ENCODE measurements around the gene KIAA1217. TPM values are rescaled to one million over a fixed set of nuclear protein-coding genes. Genes with fewer than 3 reads are reported as not detected.

KIAA1217 gene
- total RNA-seq, 3 donors from 2014 or later, result 49.5 to 94.5 (median 63.9) TPM

- H3K4me1 ChIP-seq (ENCODE audit: low read depth), result no peaks in the 10 kb centered on the region
Measured at GRCh38 chr10:24246365-24246764, 37.4 kb downstream of the KIAA1217 start.

GRCh38 chr10:24247841-24248240, 38.9 kb downstream of the KIAA1217 start:
- intact Hi-C loops (cut with DNase I, micrococcal nuclease), result no loop called here
- DNase-seq, result no peak

More at GRCh38 chr10:24246365-24246764, 37.4 kb downstream of the KIAA1217 start:
- Histone ChIP-seq H3K9me3 (no peaks in the 10 kb centered on the region), H3K4me3 (no peak overlapping the region), H3K36me3 (ENCODE audit: low read depth) (no peaks in the 10 kb centered on the region)
- DNase-seq, result no peak
- TF ChIP-seq, protein P1, sequence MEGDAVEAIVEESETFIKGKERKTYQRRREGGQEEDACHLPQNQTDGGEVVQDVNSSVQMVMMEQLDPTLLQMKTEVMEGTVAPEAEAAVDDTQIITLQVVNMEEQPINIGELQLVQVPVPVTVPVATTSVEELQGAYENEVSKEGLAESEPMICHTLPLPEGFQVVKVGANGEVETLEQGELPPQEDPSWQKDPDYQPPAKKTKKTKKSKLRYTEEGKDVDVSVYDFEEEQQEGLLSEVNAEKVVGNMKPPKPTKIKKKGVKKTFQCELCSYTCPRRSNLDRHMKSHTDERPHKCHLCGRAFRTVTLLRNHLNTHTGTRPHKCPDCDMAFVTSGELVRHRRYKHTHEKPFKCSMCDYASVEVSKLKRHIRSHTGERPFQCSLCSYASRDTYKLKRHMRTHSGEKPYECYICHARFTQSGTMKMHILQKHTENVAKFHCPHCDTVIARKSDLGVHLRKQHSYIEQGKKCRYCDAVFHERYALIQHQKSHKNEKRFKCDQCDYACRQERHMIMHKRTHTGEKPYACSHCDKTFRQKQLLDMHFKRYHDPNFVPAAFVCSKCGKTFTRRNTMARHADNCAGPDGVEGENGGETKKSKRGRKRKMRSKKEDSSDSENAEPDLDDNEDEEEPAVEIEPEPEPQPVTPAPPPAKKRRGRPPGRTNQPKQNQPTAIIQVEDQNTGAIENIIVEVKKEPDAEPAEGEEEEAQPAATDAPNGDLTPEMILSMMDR (IDR thresholded peaks at IDR 0.05), result no peak
- no peak for ATAC-seq
- intact Hi-C loops (cut with DNase I, micrococcal nuclease), result no loop called here

DNA sequence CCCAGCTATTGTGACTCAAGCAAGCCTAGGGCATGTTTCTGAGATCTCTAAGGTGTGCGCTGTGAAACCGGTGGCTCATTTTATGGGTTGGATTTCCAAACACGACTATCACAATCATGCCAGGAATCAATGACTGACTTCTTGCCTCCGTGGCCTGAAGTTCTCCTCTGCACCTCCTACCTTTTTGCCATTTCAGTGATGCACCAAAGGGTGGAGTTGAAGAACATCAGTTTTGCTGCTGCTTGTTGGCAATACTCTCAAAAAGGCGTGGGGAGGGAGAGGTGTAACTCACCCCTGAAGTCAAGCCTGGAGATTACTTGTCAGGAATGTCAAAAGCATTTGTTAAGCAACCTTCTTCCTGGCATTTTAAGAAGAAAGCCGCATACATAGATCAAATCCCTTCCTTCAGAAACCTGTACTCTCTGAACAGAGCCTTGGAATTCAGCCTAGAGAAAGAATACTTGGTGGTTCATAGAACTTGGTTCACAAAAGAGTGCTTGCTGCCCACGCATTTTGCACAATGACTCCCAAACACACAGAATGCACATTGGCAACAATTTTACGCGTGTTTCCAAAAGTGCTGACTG, 41.0 kb downstream of the KIAA1217 start:
- Histone ChIP-seq H3K4me1 (ENCODE audit: low read depth) (no peaks in the 10 kb centered on the region), H3K4me3 (no peak overlapping the region), H3K36me3 (ENCODE audit: low read depth) (no peaks in the 10 kb centered on the region), H3K9me3 (no peaks in the 10 kb centered on the region)
- intact Hi-C loops (cut with DNase I, micrococcal nuclease), result no loop called here
- DNase-seq, result no peak
- no peak for ATAC-seq
- TF ChIP-seq, protein P1 (IDR thresholded peaks at IDR 0.05), result no peak

More at GRCh38 chr10:24247841-24248240, 38.9 kb downstream of the KIAA1217 start:
- Histone ChIP-seq H3K4me3 (no peak overlapping the region), H3K4me1 (ENCODE audit: low read depth) (no peaks in the 10 kb centered on the region), H3K9me3 (no peaks in the 10 kb centered on the region), H3K36me3 (ENCODE audit: low read depth) (no peaks in the 10 kb centered on the region)
- TF ChIP-seq, protein P1 (IDR thresholded peaks at IDR 0.05), result no peak
- ATAC-seq, result no peak

DNA sequence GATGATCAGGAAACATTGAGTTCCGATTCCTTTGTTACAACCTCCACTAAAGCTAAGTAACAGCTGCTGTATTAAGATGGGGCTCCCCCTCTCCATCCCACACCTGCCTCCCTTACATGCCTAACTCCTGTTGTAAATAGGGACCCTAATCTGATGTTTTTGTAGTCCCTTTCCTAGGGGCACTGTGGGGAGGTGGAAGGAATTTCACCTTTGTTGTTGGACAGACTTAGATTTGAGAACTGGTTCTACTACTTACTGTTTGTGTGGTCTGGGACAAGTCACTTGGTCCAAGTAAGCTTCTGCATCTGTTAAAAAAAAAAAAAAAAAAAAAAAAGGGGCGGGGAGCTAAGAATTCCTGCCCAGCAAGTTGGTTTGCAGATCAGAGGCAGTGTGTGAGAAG, 42.6 kb downstream of the KIAA1217 start:
- intact Hi-C loops (cut with DNase I, micrococcal nuclease), result no loop called here
- peak; percentile 40 for ATAC-seq
- Histone ChIP-seq H3K9me3 (no peaks in the 10 kb centered on the region), H3K36me3 (ENCODE audit: low read depth) (no peaks in the 10 kb centered on the region), H3K4me1 (ENCODE audit: low read depth) (no peaks in the 10 kb centered on the region), H3K4me3 (no peak overlapping the region)
- TF ChIP-seq, protein P1 (IDR thresholded peaks at IDR 0.05), result no peak
- no peak for DNase-seq

- H3K4me1 ChIP-seq (ENCODE audit: low read depth), result no peaks in the 10 kb centered on the region
- no peak overlapping the region for H3K4me3 ChIP-seq
- ATAC-seq (no peak), DNase-seq (no peak)
- H3K9me3 ChIP-seq, result no peaks in the 10 kb centered on the region
- no peaks in the 10 kb centered on the region for H3K36me3 ChIP-seq (ENCODE audit: low read depth)
- TF ChIP-seq, protein P1 (IDR thresholded peaks at IDR 0.05), result no peak
- intact Hi-C loops (cut with DNase I, micrococcal nuclease), result no loop called here
Measured at GRCh38 chr10:24254180-24254579, 45.2 kb downstream of the KIAA1217 start.
